WTC11 (cell line): ENCODE results near the gene ARID4B.
"Not testable (repeated sequence)": the region's sequence is repeated elsewhere in the genome, so short reads cannot be mapped to it uniquely, and the experiment has no call there.

Experiments used
- CTCF ChIP-seq: fragments of 200-600 bp; IDR thresholded peaks from 2 replicates; pipeline ENCODE4 v1.8.0; 2022; ENCODE audit warnings: antibody characterized with exemption
- E2F4 ChIP-seq: sonication (generic); formaldehyde crosslinking; IDR thresholded peaks from 2 replicates; pipeline ENCODE4 v1.8.1; 2022; ENCODE audit warnings: low read depth, mild to moderate bottlenecking, moderate library complexity, missing genetic modification reagents, borderline replicate concordance
- FOXK1 ChIP-seq: sonication (generic); formaldehyde crosslinking; IDR thresholded peaks from 2 replicates; pipeline ENCODE4 v1.8.0; 2022; ENCODE audit warnings: mild to moderate bottlenecking, moderate library complexity, missing genetic modification reagents
- HMGXB4 ChIP-seq: sonication (generic); formaldehyde crosslinking; IDR thresholded peaks from 2 replicates; pipeline ENCODE4 v1.8.1; 2023; ENCODE audit warnings: mild to moderate bottlenecking, moderate library complexity, missing genetic modification reagents
- IRF2 ChIP-seq: sonication (generic); formaldehyde crosslinking; IDR thresholded peaks from 2 replicates; pipeline ENCODE4 v1.8.0; 2022; ENCODE audit warnings: low read depth, missing genetic modification reagents, borderline replicate concordance
- MAX ChIP-seq: sonication (generic); formaldehyde crosslinking; IDR thresholded peaks from 2 replicates; pipeline ENCODE4 v1.8.0; 2022; ENCODE audit warnings: mild to moderate bottlenecking, missing genetic modification reagents
- MXD4 ChIP-seq: fragments of 250-450 bp; sonication (Bioruptor Pico); IDR thresholded peaks from 2 replicates; pipeline ENCODE4 v1.8.0; 2021; ENCODE audit warnings: mild to moderate bottlenecking, moderate library complexity, borderline replicate concordance
- NR2C2 ChIP-seq: sonication (generic); formaldehyde crosslinking; IDR thresholded peaks from 2 replicates; pipeline ENCODE4 v1.8.0; 2022; ENCODE audit warnings: mild to moderate bottlenecking, missing genetic modification reagents
- OVOL2 ChIP-seq: fragments of 250-450 bp; sonication (Bioruptor Pico); IDR thresholded peaks from 2 replicates; pipeline ENCODE4 v1.9.0; 2021; ENCODE audit warnings: mild to moderate bottlenecking, borderline replicate concordance
- RORB ChIP-seq: fragments of 250-450 bp; sonication (Bioruptor Pico); IDR thresholded peaks from 2 replicates; pipeline ENCODE4 v1.9.0; 2021; ENCODE audit warnings: mild to moderate bottlenecking
- SP1 ChIP-seq: sonication (generic); formaldehyde crosslinking; conservative IDR thresholded peaks from 2 replicates; pipeline ENCODE4 v1.8.1; 2022; ENCODE audit warnings: missing genetic modification reagents
- TCF7 ChIP-seq: sonication (generic); formaldehyde crosslinking; IDR thresholded peaks from 2 replicates; pipeline ENCODE4 v1.8.0; 2022; ENCODE audit warnings: mild to moderate bottlenecking, low read depth, missing genetic modification reagents, moderate library complexity
- USF1 ChIP-seq: sonication (generic); formaldehyde crosslinking; IDR thresholded peaks from 2 replicates; pipeline ENCODE4 v1.8.0; 2022; ENCODE audit warnings: mild to moderate bottlenecking, missing genetic modification reagents
- ZSCAN18 ChIP-seq: fragments of 250-450 bp; sonication (Bioruptor Pico); IDR thresholded peaks from 2 replicates; pipeline ENCODE4 v2.1.2; 2022; ENCODE audit warnings: mild to moderate bottlenecking, moderate library complexity

- TF ChIP-seq FOXK1 (CRISPR knock-in tag); CTCF; TCF7 (CRISPR knock-in tag); SP1; MAX; MXD4 (CRISPR knock-in tag); OVOL2 (CRISPR knock-in tag); IRF2 (CRISPR knock-in tag); RORB; NR2C2 (CRISPR knock-in tag); HMGXB4; E2F4 (CRISPR knock-in tag); USF1 (CRISPR knock-in tag); ZSCAN18 (CRISPR knock-in tag): not testable (repeated sequence)
These were observed 113.0 kb downstream of the ARID4B start for GRCh38 chr1:235214962-235215361.
